ENCODE results near the gene S100A7A. TPM values are rescaled to one million over a fixed set of nuclear protein-coding genes. Genes with fewer than 3 reads are reported as not detected.

Gene S100A7A
- total RNA-seq, 1 experiment from 2014 or later = not detected

GRCh38 chr1:153428791-153429190 lies 12.5 kb downstream of the S100A7A start:
- no peak for TF ChIP-seq SIN3A (IDR thresholded peaks at IDR 0.05; ENCODE audit: borderline replicate concordance, insufficient read depth, low read depth, low read length)
- no peak for TF ChIP-seq REST (IDR thresholded peaks at IDR 0.05; ENCODE audit: insufficient read depth in 1 of 2, low read depth in 2 of 2, low read length in 1 of 2)
- no peak for TF ChIP-seq TCF7L2 (IDR thresholded peaks at IDR 0.05; ENCODE audit: low read depth, low read length)
- TF ChIP-seq POLR2AphosphoS5 (IDR thresholded peaks at IDR 0.05; ENCODE audit: low read depth, low read length) = no peak
- TF ChIP-seq CTCF (IDR thresholded peaks at IDR 0.05) = no peak; the same call in 1 of the 2 replicates
- ChIA-PET CTCF (no interaction called here), POLR2A (no interaction called here)
- ATAC-seq (peak; percentile 56; the same call in 1 of the 2 replicates), DNase-seq (ENCODE audit: low read depth, low spot score) (no peak)
- Histone ChIP-seq H3K27ac (ENCODE audit: low read length) (no peak overlapping the region), H3K4me1 (ENCODE audit: control insufficient read depth, insufficient read depth, low read length) (no peaks in the 10 kb centered on the region), H3K4me3 (ENCODE audit: low read depth in 2 of 2, low read length in 2 of 2) (no peak overlapping the region), H3K36me3 (ENCODE audit: control insufficient read depth, insufficient read depth, low read length) (no peaks in the 10 kb centered on the region), H3K27me3 (ENCODE audit: control insufficient read depth, insufficient read depth, low read length) (peaks cover 6% of the 10 kb centered on the region), H3K9me3 (ENCODE audit: control insufficient read depth, insufficient read depth, low read depth, low read length) (no peaks in the 10 kb centered on the region)
- BruUV-seq (replicated peaks) = no TSS peak
- intact Hi-C loops (cut with micrococcal nuclease; ENCODE audit: unreplicated experiment) = no loop called here
- in situ Hi-C loops (cut with HindIII; ENCODE audit: low pct_unique_long_range_greater_than_20kb, low sequenced_read_pairs) = no loop called here

GRCh38 chr1:153429266-153430165 lies 13.2 kb downstream of the S100A7A start:
- no peaks in the 10 kb centered on the region for H3K4me1 ChIP-seq (ENCODE audit: control insufficient read depth, insufficient read depth, low read length)
- ChIA-PET POLR2A (no interaction called here), CTCF (no interaction called here)
- in situ Hi-C loops (cut with HindIII; ENCODE audit: low pct_unique_long_range_greater_than_20kb, low sequenced_read_pairs) = no loop called here
- ATAC-seq = no peak
- intact Hi-C loops (cut with micrococcal nuclease; ENCODE audit: unreplicated experiment) = no loop called here
- no peaks in the 10 kb centered on the region; the same call in none of the 2 replicates for H3K27me3 ChIP-seq (ENCODE audit: control insufficient read depth, insufficient read depth, low read length)
- no TSS peak for BruUV-seq (replicated peaks)
- no peak for DNase-seq (ENCODE audit: low read depth, low spot score)
- no peaks in the 10 kb centered on the region for H3K36me3 ChIP-seq (ENCODE audit: control insufficient read depth, insufficient read depth, low read length)
- H3K4me3 ChIP-seq (ENCODE audit: low read depth in 2 of 2, low read length in 2 of 2) = no peak overlapping the region
- H3K9me3 ChIP-seq (ENCODE audit: control insufficient read depth, insufficient read depth, low read depth, low read length) = no peaks in the 10 kb centered on the region
- TF ChIP-seq TCF7L2 (IDR thresholded peaks at IDR 0.05; ENCODE audit: low read depth, low read length) (no peak), POLR2AphosphoS5 (IDR thresholded peaks at IDR 0.05; ENCODE audit: low read depth, low read length) (no peak), SIN3A (IDR thresholded peaks at IDR 0.05; ENCODE audit: borderline replicate concordance, insufficient read depth, low read depth, low read length) (no peak), REST (IDR thresholded peaks at IDR 0.05; ENCODE audit: insufficient read depth in 1 of 2, low read depth in 2 of 2, low read length in 1 of 2) (no peak), CTCF (IDR thresholded peaks at IDR 0.05) (no peak)
- no peak overlapping the region for H3K27ac ChIP-seq (ENCODE audit: low read length)

Data from Panc1 (cell line).